ENCODE measurements around the gene CANX.

DNA sequence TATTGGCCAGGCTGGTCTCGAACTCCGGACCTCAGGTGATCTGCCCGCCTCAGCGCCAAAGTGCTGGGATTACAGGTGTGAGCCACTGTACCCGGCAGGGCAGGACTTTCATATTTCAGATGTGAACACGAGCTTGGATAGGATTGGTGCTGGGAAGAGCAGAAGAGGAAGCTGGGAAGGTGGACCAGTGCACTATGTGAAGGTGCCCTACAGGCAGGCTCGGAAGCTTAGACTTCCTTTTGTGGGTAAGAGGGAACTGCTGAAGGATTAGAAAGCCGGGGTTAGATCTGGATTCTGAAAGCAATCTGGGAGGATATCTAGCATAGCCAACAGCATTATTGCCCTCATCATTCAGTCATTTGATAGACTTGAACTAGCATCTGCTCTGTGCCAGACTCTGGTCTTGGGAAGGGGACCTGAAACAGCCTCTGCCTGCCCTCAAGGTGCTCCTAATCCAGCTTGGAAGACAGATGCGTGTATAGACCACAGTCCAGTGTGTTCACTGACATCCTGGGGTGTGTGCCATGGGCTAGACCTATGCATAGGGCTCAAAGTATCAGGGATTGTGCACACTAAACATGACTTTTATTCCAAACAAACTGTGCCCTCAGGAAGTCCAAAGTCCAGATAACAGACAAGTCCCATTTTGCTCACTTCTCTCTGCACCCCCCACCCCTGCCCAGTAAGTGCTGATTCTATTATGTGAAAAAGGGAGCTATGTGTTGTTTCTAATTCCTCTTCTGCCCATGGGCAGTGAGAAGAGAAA is 18.6 kb upstream of the CANX start:
- TF ChIP-seq, protein P1, sequence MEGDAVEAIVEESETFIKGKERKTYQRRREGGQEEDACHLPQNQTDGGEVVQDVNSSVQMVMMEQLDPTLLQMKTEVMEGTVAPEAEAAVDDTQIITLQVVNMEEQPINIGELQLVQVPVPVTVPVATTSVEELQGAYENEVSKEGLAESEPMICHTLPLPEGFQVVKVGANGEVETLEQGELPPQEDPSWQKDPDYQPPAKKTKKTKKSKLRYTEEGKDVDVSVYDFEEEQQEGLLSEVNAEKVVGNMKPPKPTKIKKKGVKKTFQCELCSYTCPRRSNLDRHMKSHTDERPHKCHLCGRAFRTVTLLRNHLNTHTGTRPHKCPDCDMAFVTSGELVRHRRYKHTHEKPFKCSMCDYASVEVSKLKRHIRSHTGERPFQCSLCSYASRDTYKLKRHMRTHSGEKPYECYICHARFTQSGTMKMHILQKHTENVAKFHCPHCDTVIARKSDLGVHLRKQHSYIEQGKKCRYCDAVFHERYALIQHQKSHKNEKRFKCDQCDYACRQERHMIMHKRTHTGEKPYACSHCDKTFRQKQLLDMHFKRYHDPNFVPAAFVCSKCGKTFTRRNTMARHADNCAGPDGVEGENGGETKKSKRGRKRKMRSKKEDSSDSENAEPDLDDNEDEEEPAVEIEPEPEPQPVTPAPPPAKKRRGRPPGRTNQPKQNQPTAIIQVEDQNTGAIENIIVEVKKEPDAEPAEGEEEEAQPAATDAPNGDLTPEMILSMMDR (IDR thresholded peaks at IDR 0.05; ENCODE audit: extremely low read depth in 1 of 2, insufficient read depth in 1 of 2, low read depth in 1 of 2, low read length in 2 of 2), result no peak
- no peak for TF ChIP-seq POLR2A (IDR thresholded peaks at IDR 0.05; ENCODE audit: low read depth, low read length)
- TF ChIP-seq EZH2 (IDR thresholded peaks at IDR 0.05; ENCODE audit: borderline replicate concordance, low read depth, low read length, severe bottlenecking), result no peak
- no peak for TF ChIP-seq MYC (IDR thresholded peaks at IDR 0.05; ENCODE audit: low read depth, low read length)
- TF ChIP-seq FOS (IDR thresholded peaks at IDR 0.05; ENCODE audit: borderline replicate concordance, insufficient read depth, low read length), result no peak
- no peak for TF ChIP-seq POLR2AphosphoS5 (IDR thresholded peaks at IDR 0.05; ENCODE audit: insufficient read depth, low read depth, low read length)
- no peak for TF ChIP-seq JUN (IDR thresholded peaks at IDR 0.05; ENCODE audit: borderline replicate concordance, insufficient read depth, insufficient read length, low read depth)

All from endothelial cell of umbilical vein (primary cell).